ENCODE measurements around the gene KDM8.
"Not testable (repeated sequence)": the region's sequence is repeated elsewhere in the genome, so short reads cannot be mapped to it uniquely, and the experiment has no call there.

KDM8 gene

DNA sequence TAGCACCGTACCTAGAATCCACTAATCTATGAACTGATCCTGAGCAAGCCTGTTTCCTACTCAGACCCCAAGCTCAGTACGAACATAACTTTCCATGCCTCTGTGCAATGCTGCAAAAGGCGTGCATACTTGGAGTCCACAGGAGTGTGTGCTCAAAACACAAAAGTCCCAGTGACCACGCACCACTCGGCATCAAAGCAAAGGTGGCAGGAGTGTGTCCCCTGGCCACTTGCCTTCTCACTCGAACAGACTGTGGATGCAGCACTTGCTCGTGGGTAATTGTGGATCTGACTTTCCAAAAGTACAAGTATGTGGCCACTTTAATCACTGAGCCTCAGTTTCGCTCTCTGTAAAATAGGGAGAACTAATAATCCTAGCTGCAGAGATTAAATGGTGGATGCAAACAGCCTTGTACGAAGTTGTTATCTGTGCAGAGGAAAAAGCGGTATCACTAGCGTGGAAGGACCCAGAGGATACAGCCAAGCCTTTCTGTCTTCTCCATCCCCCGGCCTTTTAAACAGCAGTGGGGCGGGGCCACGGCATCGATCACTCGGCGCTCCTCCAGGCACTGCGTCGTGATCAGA is 311 bp upstream of the KDM8 start:
- Histone ChIP-seq H3K79me2 (ENCODE audit: low read length) (peaks cover 5% of the 10 kb centered on the region), H3K36me3 (replicated peaks; ENCODE audit: insufficient read depth, low read length) (no peaks in the 10 kb centered on the region), H2AFZ (ENCODE audit: low read length) (peak overlapping the region; percentile 63), H3K4me2 (ENCODE audit: low read depth, low read length) (peak overlapping the region; percentile 84), H3K4me3 (ENCODE audit: low read length) (peak overlapping the region; percentile 77), H3K9ac (ENCODE audit: low read length) (peak overlapping the region; percentile 77), H3K9me2 (replicated peaks; ENCODE audit: insufficient read depth, low read length) (no peaks in the 10 kb centered on the region), H3K4me1 (ENCODE audit: low read length) (peaks cover 29% of the 10 kb centered on the region), H3K9me3 (replicated peaks; ENCODE audit: insufficient read depth, low read length) (no peaks in the 10 kb centered on the region), H4K20me1 (ENCODE audit: insufficient read depth, low read length) (no peaks in the 10 kb centered on the region), H3F3A (ENCODE audit: insufficient read depth, low read length) (peaks cover 21% of the 10 kb centered on the region), H3K27ac (ENCODE audit: low read length) (peak overlapping the region; percentile 83), H3K27me3 (replicated peaks; ENCODE audit: insufficient read depth, low read length) (no peaks in the 10 kb centered on the region)
- no peak for TF ChIP-seq EZH2 (optimal IDR thresholded peaks at IDR 0.05; ENCODE audit: low read depth, low read length)
- TF ChIP-seq, protein P1, sequence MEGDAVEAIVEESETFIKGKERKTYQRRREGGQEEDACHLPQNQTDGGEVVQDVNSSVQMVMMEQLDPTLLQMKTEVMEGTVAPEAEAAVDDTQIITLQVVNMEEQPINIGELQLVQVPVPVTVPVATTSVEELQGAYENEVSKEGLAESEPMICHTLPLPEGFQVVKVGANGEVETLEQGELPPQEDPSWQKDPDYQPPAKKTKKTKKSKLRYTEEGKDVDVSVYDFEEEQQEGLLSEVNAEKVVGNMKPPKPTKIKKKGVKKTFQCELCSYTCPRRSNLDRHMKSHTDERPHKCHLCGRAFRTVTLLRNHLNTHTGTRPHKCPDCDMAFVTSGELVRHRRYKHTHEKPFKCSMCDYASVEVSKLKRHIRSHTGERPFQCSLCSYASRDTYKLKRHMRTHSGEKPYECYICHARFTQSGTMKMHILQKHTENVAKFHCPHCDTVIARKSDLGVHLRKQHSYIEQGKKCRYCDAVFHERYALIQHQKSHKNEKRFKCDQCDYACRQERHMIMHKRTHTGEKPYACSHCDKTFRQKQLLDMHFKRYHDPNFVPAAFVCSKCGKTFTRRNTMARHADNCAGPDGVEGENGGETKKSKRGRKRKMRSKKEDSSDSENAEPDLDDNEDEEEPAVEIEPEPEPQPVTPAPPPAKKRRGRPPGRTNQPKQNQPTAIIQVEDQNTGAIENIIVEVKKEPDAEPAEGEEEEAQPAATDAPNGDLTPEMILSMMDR (IDR thresholded peaks at IDR 0.05; ENCODE audit: low read length), result no peak
- TF ChIP-seq EZH2phosphoT487 (IDR thresholded peaks at IDR 0.05; ENCODE audit: low read length), result no peak
- peak; percentile 90 for DNase-seq

DNA sequence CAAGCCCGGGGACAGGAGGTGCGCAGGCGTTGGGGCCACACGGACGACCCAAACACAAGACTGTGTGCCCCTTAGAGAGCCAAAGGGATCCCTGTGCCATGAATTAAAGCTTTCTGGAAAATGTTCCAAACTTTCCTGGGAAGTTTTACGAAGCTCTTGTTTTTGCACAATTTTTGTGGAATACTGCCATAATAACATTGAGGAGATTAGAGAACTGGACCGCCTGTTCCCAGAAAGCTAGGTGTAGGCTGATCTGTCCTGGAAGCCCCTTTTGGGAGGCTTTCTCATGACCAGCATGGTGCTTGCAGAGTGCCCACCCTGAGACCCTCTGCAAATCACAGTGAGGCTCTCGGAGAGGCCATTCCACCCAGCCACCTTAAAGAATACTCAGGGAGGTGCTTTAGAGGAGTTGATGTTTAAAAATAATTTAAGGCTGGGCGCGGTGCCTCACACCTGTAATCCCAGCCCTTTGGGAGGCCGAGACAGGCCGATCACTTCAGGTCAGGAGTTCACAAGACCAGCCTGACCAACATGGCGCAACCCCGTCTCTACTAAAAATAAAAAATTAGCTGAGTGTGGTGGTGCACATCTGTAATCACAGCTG is 1.1 kb downstream of the KDM8 start:
- no peak for DNase-seq
- Histone ChIP-seq H4K20me1 (ENCODE audit: insufficient read depth, low read length) (no peaks in the 10 kb centered on the region), H3K4me1 (ENCODE audit: low read length) (peaks cover 20% of the 10 kb centered on the region), H3K4me3 (ENCODE audit: low read length) (peak overlapping the region; percentile 64), H3K36me3 (replicated peaks; ENCODE audit: insufficient read depth, low read length) (no peaks in the 10 kb centered on the region), H3F3A (ENCODE audit: insufficient read depth, low read length) (peaks cover 16% of the 10 kb centered on the region), H3K27ac (ENCODE audit: low read length) (peak overlapping the region; percentile 83), H3K9ac (ENCODE audit: low read length) (peak overlapping the region; percentile 69), H3K4me2 (ENCODE audit: low read depth, low read length) (peak overlapping the region; percentile 97), H3K9me2 (replicated peaks; ENCODE audit: insufficient read depth, low read length) (no peaks in the 10 kb centered on the region), H3K79me2 (ENCODE audit: low read length) (peaks cover 5% of the 10 kb centered on the region), H3K27me3 (replicated peaks; ENCODE audit: insufficient read depth, low read length) (no peaks in the 10 kb centered on the region), H3K9me3 (replicated peaks; ENCODE audit: insufficient read depth, low read length) (no peaks in the 10 kb centered on the region), H2AFZ (ENCODE audit: low read length) (peak overlapping the region; percentile 49)
- TF ChIP-seq EZH2 (optimal IDR thresholded peaks at IDR 0.05; ENCODE audit: low read depth, low read length) (no peak), EZH2phosphoT487 (IDR thresholded peaks at IDR 0.05; ENCODE audit: low read length) (no peak)
- TF ChIP-seq, protein P1 (IDR thresholded peaks at IDR 0.05; ENCODE audit: low read length), result no peak

DNA sequence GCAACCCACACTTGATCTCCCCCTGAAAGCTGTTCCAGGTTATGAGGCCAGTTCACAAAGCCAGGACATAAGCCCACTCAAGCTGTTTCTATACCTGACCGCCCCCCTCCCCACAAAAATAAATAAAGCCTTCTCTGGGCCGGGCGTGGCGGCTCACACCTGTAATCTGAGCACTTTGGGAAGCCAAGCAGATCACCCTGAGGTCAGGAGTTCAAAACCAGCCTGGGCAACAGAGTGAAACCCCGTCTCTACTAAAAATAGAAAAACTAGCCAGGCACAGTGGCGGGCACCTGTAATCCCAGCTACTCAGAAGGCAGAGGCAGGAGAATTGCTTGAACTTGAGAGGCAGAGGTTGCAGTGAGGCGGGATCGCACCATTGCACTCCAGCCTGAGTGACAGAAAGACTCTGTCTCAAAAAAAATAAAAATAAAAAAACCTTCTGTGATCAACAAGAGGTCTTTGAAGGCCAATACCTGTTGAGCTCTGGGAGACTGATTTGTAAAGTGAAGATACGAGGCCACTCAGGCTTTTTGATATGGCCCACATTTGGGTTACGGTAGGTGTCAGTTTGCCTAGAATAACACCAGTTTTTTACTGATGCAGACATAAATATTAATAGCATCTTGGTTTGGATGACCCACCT is 2.2 kb downstream of the KDM8 start:
- no peak for DNase-seq

DNA sequence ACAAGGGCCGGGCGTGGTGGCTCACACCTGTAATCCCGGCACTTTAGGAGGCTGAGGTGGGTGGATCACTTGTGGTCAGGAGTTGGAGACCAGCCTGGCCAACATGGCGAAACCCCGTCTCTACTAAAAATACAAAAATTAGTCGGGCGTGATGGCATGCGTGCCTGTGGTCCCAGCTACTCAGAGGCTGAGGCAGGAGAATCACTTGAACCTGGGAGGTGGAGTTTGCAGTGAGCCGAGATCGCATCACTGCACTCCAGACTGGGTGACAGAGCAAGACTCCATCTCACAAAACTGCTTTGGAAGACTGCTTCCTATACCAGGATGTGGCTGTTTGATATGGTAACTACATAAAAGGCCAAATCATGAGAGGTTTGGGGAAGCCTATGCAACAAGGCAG is 3.8 kb downstream of the KDM8 start:
- not testable (repeated sequence) for H3F3A ChIP-seq (ENCODE audit: insufficient read depth, low read length); H3K9me3 ChIP-seq (replicated peaks; ENCODE audit: insufficient read depth, low read length); H3K4me3 ChIP-seq (ENCODE audit: low read length); H3K27me3 ChIP-seq (replicated peaks; ENCODE audit: insufficient read depth, low read length); H3K9me2 ChIP-seq (replicated peaks; ENCODE audit: insufficient read depth, low read length); H3K27ac ChIP-seq (ENCODE audit: low read length); H3K9ac ChIP-seq (ENCODE audit: low read length); DNase-seq; H4K20me1 ChIP-seq (ENCODE audit: insufficient read depth, low read length); H3K79me2 ChIP-seq (ENCODE audit: low read length); H3K36me3 ChIP-seq (replicated peaks; ENCODE audit: insufficient read depth, low read length); H2AFZ ChIP-seq (ENCODE audit: low read length); H3K4me2 ChIP-seq (ENCODE audit: low read depth, low read length)
- H3K4me1 ChIP-seq (ENCODE audit: low read length), result peaks cover 14% of the 10 kb centered on the region; the same call in 1 of the 2 replicates

More for the DNA sequence above, 2.2 kb downstream of the KDM8 start:
- H2AFZ ChIP-seq (ENCODE audit: low read length), result no peak overlapping the region
- H3K9ac ChIP-seq (ENCODE audit: low read length), result no peak overlapping the region
- no peaks in the 10 kb centered on the region for H3K9me2 ChIP-seq (replicated peaks; ENCODE audit: insufficient read depth, low read length)
- H4K20me1 ChIP-seq (ENCODE audit: insufficient read depth, low read length), result no peaks in the 10 kb centered on the region
- TF ChIP-seq EZH2phosphoT487 (IDR thresholded peaks at IDR 0.05; ENCODE audit: low read length), result no peak
- no peak for TF ChIP-seq EZH2 (optimal IDR thresholded peaks at IDR 0.05; ENCODE audit: low read depth, low read length)
- TF ChIP-seq, protein P1 (IDR thresholded peaks at IDR 0.05; ENCODE audit: low read length), result no peak
- H3K79me2 ChIP-seq (ENCODE audit: low read length), result peaks cover 5% of the 10 kb centered on the region
- no peaks in the 10 kb centered on the region for H3K9me3 ChIP-seq (replicated peaks; ENCODE audit: insufficient read depth, low read length)
- no peak overlapping the region for H3K4me3 ChIP-seq (ENCODE audit: low read length)
- peaks cover 9% of the 10 kb centered on the region; the same call in 1 of the 2 replicates for H3F3A ChIP-seq (ENCODE audit: insufficient read depth, low read length)
- H3K27me3 ChIP-seq (replicated peaks; ENCODE audit: insufficient read depth, low read length), result no peaks in the 10 kb centered on the region
- no peaks in the 10 kb centered on the region for H3K36me3 ChIP-seq (replicated peaks; ENCODE audit: insufficient read depth, low read length)
- H3K4me2 ChIP-seq (ENCODE audit: low read depth, low read length), result no peak overlapping the region
- H3K27ac ChIP-seq (ENCODE audit: low read length), result no peak overlapping the region
- H3K4me1 ChIP-seq (ENCODE audit: low read length), result peaks cover 14% of the 10 kb centered on the region; the same call in 1 of the 2 replicates
